HG02970 (cell line): Measurements from ENCODE around the gene ACOXL.

Source experiments
- ATAC-seq: cut with Tn5 transposase; IDR thresholded peaks from one replicate; pipeline ENCODE4 v1.9.1; 2021; ENCODE audit warnings: mild to moderate bottlenecking, moderate library complexity, moderate number of reproducible peaks; ENCODE audit not compliant: unreplicated experiment, low FRiP score

The ACOXL gene

DNA sequence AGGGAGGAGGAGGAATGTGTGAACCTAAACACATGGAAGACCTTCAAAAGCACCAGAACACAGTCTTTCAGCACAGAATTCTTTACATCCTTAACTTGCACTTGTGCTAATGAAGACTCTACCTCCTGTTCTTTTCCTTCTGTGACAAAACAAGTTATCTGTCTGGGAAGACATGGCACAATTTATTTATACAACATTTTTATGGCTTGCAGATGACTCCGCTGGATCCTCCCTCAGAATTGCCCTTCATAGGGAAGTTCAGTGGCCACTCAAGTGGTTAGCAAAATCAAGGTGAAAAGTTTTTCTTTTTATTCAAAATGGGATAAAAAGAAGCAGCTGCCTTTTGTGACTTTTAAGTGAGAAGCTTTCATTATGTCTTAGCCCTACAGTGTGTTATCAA, 409.7 kb downstream of the ACOXL start:
- no peak for ATAC-seq

DNA sequence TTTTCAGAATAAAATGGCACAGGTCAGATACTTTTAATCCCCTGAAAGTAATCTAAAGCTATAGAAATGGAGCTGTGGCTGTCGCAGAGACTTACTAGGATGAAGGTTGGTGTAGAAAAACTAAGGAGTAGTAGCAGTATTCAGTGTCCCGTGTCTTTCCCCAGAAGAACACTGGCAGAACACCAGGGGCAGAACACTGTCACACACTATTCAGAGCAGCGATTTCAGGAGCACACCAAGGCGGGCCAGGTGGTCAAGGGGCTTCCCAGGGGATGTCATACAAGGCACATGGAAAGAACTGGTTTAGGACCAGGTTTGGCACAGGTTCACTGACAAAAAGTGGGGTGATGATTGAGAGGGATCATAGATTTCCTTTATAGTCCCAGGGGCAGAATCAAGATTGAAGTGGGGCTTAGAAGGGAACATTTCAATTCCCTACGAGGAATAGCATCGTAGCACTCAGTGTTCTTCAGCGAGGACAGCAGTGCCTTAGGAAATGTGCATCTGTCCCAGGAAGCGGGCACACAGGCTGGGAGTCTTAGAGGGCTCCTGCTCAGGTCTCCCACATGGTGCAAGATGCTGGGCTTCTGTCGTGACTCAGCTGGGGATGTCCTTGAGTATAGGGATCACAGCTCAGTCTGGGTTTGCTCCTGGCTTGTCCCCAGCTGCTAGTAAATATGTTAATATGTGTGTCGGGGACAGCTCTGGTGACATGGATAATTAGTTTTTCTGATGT, 410.9 kb downstream of the ACOXL start:
- no peak for ATAC-seq

DNA sequence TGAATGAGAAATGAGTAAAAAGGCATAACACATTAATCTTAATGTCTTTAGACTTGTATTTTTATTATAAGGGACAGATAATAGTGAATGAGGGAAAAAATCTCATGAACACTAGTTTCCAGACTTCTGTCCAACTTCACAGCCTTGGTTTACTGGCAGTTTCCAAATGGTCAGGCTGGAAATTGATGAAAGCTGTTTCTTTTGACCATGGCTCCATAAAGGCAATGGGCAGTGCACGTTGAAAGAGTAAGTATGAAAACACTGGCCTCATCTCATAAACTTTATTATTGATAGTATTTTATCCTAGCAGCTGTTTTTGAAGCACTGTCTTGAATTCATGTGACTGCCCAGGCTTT, 411.4 kb downstream of the ACOXL start:
- ATAC-seq, result no peak

GRCh38 chr2:111145103-111145760, 412.9 kb downstream of the ACOXL start:
- ATAC-seq, result no peak

GRCh38 chr2:111145951-111146350, 413.6 kb downstream of the ACOXL start:
- no peak for ATAC-seq

- no peak for ATAC-seq
Observed at GRCh38 chr2:111148225-111148873, 416.0 kb downstream of the ACOXL start.

- ATAC-seq, result no peak
Observed at GRCh38 chr2:111148925-111149324, 416.6 kb downstream of the ACOXL start.

- ATAC-seq, result no peak
Observed at GRCh38 chr2:111149882-111150455, 417.6 kb downstream of the ACOXL start.

GRCh38 chr2:111154758-111155157, 422.4 kb downstream of the ACOXL start:
- ATAC-seq, result no peak

GRCh38 chr2:111155610-111156009, 423.2 kb downstream of the ACOXL start:
- ATAC-seq, result no peak

- ATAC-seq, result no peak
Observed at GRCh38 chr2:111156529-111156928, 424.2 kb downstream of the ACOXL start.

DNA sequence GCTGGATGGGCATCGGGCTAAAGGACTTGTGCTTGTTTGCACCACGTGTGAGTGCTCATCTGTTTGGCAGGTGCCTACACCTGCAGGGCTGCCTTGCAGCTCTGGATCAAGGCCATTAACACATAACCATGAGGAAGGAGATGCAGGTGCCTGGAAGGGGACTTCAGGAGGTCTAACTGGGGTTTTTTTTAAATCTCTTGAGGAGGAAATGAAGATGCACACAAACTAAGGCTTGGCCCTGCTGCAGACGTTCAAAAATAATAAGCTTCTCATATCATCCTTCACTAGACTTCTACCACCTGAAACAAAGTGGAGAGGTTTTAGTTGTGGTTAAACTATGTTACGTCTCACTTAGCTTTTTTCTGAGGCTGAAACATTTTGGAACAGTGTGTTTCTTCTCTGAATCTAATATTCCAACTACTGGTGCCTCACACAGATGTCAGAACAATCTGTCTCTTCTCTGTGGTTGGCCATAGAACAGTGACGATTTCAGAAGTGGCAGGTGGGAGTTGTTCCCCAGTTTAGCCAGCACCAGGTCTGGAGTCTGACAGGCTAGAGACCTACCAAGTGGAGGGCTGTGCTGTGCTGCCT, 424.8 kb downstream of the ACOXL start:
- no peak for ATAC-seq

- ATAC-seq, result no peak
Observed at GRCh38 chr2:111157798-111158197, 425.4 kb downstream of the ACOXL start.

GRCh38 chr2:111159641-111160040, 427.3 kb downstream of the ACOXL start:
- no peak for ATAC-seq

DNA sequence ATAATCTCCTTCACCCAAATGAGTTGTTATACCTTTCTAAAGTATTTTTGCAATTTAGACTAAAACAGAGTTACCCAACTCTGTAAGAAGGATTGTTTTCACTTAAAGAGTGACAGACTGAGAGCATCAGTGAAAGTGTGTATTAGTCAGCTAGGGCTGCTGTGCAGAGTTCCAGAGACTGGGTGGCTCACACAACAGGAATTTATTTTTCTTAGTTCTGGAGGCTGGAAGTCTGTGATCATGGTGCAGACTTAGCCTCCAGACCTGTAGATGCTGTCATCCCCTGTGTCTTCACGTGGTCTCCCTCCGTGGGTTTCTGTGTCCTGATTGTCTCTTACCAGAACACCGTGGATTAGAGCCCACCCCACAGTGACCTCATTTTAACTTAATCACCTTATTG, 428.4 kb downstream of the ACOXL start:
- no peak for ATAC-seq

DNA sequence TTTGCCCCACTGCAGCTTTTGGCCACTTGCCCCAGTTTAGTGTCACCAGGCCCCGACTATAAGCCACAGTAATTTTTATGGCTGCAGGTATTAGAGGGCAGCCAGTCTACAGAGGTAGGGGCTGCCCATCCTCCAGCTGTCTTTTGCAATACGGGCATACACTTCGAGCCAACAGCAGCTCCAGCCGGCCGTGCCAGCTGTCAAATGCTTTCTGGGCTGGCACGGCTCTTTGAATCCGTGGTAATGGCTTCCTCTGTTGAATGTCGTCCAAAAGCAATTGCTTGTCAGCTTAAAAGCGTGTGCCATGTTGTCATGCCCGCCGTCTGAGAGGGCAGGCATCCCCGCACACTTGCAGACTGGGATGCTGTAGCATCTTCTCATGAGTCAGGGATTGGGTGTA, 429.6 kb downstream of the ACOXL start:
- no peak for ATAC-seq

GRCh38 chr2:111162718-111163331, 430.5 kb downstream of the ACOXL start:
- no peak for ATAC-seq

DNA sequence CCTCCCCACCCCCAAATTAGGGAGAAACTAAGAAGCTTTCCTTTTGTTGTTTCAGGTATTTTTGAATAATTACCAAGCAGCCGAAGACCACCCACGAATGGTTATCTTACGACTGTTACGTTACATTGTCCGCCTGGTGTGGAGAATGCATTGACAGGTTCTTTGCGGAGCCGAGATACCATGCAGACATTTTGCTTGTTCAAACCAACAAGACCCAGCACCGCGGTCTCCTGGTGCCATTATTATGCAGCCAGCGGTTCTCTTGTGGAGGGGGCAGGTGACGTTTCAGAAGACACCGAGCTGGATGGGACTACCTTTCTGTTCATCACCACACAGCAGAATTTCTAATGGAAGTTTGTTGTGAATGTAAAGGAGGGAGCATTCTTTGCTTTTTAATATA, 431.7 kb downstream of the ACOXL start:
- ATAC-seq, result no peak

DNA sequence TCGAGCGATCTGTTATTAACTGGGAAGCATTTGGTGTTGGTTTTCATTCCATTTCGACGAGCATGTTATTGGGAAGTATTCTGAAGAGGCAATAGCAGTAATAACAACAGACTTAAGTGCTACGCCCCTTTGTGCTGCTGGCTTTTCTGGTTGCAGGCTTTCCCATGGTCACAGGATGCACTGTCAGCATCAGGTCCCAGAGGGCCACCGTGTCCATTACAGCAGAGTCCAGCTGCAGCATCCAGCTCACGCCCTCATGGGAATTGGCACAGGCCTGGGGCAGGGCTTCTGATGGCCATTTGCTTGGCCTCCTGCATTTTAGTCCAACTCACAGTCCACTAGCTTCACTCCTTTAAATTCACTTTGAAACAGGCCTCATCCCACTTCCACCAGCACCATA, 432.7 kb downstream of the ACOXL start:
- no peak for ATAC-seq

DNA sequence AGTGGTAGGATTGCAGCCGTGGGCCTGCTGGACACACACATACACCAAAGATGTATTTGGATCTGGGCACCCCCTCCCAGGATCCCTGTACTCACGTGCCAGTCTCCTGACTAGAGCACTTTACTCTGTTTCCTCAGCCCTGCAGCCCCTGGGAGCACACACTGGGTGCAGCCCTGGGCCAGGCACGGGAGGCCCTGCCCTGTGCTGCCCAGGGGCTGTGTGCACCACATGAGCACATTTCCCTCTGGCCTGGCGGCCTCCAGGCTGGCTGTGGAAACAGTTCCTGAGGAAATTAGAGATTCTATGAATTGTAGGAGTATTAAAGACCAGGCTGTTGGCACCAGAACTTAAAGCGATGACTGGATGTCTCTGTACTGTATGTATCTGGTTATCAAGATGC, 433.7 kb downstream of the ACOXL start:
- no peak for ATAC-seq
